Common myeloid progenitor, CD34-positive (primary cell): ENCODE data around the gene ELK4.

ENCODE experiments used
- CTCF ChIA-PET: fragments of 350-600 bp; sonication (Branson Sonifier 250); formaldehyde crosslinking; loops from one replicate; lab custom pipeline; 2021; ENCODE audit warnings: antibody characterized with exemption; lab: Charles Lee
- POLR2A ChIA-PET: fragments of 350-600 bp; sonication (Branson Sonifier 250); formaldehyde crosslinking; loops from one replicate; lab custom pipeline; 2021; ENCODE audit warnings: antibody characterized with exemption; lab: Charles Lee
- DNase-seq, 3 donors: peaks; one replicate each; pipeline versions ENCODE4 v3.0.0 to v3.0.0-alpha.2; 2013
- H3K27ac ChIP-seq, 2 experiments: 1 replicate in 1 of 2; 2 replicates in 1 of 2; pipeline ENCODE4 v1.7.0; 2013; ENCODE audit warnings: inconsistent platforms in 2 of 2, low read length in 2 of 2, mild to moderate bottlenecking in 2 of 2, low read depth in 1 of 2, moderate library complexity in 1 of 2; ENCODE audit not compliant: severe bottlenecking in 2 of 2, insufficient read depth in 1 of 2, poor library complexity in 1 of 2
- H3K27me3 ChIP-seq, 5 experiments: replicated peaks in 2 of 5; 1 replicate in 3 of 5; 2 replicates in 2 of 5; pipeline versions ENCODE4 v1.6.1 to v1.7.0; 2013; ENCODE audit warnings: low read length in 4 of 5, mild to moderate bottlenecking in 2 of 5, moderate library complexity in 2 of 5, inconsistent platforms in 1 of 5; ENCODE audit not compliant: insufficient read depth in 5 of 5, control insufficient read depth in 4 of 5
- H3K36me3 ChIP-seq, 4 experiments: 1 replicate in 2 of 4; 2 replicates in 2 of 4; pipeline versions ENCODE4 v1.6.1 to v1.7.0; 2013; ENCODE audit warnings: low read length in 3 of 4, control low read depth in 1 of 4, mild to moderate bottlenecking in 1 of 4; ENCODE audit not compliant: control insufficient read depth in 4 of 4, insufficient read depth in 4 of 4
- H3K4me1 ChIP-seq, 4 experiments: 1 replicate in 3 of 4; 2 replicates in 1 of 4; pipeline versions ENCODE4 v1.6.1 to v1.7.1; 2013; ENCODE audit warnings: low read length in 3 of 4, mild to moderate bottlenecking in 3 of 4, control low read depth in 1 of 4, inconsistent platforms in 1 of 4, moderate library complexity in 1 of 4; ENCODE audit not compliant: control insufficient read depth in 4 of 4, insufficient read depth in 4 of 4; ENCODE audit errors: control extremely low read depth in 1 of 4
- H3K4me3 ChIP-seq, 7 experiments: 1 replicate in 4 of 7; 2 replicates in 3 of 7; pipeline versions ENCODE4 v1.5.1 to v1.7.0; 2013; ENCODE audit warnings: mild to moderate bottlenecking in 7 of 7, low read length in 6 of 7, moderate library complexity in 6 of 7, inconsistent platforms in 2 of 7, low read depth in 2 of 7, control low read depth in 1 of 7; ENCODE audit not compliant: insufficient read depth in 4 of 7, control insufficient read depth in 1 of 7; ENCODE audit errors: extremely low read depth in 1 of 7
- H3K9me3 ChIP-seq, 5 experiments: 1 replicate in 4 of 5; 2 replicates in 1 of 5; pipeline versions ENCODE4 v1.6.1 to v1.7.1; 2013; ENCODE audit warnings: low read length in 4 of 5, mild to moderate bottlenecking in 2 of 5, inconsistent platforms in 1 of 5, low read depth in 1 of 5, moderate library complexity in 1 of 5; ENCODE audit not compliant: control insufficient read depth in 4 of 5, insufficient read depth in 2 of 5; ENCODE audit errors: control extremely low read depth in 1 of 5
- WGBS: methylation state at CpG from one replicate; pipeline ENCODE4 v1.1.5; 2013; ENCODE audit not compliant: insufficient coverage; 5-methylcytosine and 5-hydroxymethylcytosine counted together

Gene ELK4

GRCh38 chr1:205577874-205578658 lies 53.7 kb downstream of the ELK4 start:
- H3K27me3 ChIP-seq: peaks cover 0 to 8% (median 0%) of the 10 kb centered on the region in 5 experiments
- H3K4me1 ChIP-seq: peaks cover 0 to 17% (median 14%) of the 10 kb centered on the region in 4 experiments
- WGBS: 93% methylated on average over 11 of the region's 13 CpGs
- no peak overlapping the region for H3K27ac ChIP-seq
- POLR2A ChIA-PET: no interaction called here
- H3K9me3 ChIP-seq: no peaks in the 10 kb centered on the region
- DNase-seq: no peak
- CTCF ChIA-PET: interaction anchor here (2.0 to 2.2 kb wide), 3 partner anchors 10 to 93 kb away, joined by 4 to 10 read pairs (median 9); no protein-coding TSS in a partner anchor
- no peaks in the 10 kb centered on the region for H3K36me3 ChIP-seq
- H3K4me3 ChIP-seq: no peak overlapping the region

DNA sequence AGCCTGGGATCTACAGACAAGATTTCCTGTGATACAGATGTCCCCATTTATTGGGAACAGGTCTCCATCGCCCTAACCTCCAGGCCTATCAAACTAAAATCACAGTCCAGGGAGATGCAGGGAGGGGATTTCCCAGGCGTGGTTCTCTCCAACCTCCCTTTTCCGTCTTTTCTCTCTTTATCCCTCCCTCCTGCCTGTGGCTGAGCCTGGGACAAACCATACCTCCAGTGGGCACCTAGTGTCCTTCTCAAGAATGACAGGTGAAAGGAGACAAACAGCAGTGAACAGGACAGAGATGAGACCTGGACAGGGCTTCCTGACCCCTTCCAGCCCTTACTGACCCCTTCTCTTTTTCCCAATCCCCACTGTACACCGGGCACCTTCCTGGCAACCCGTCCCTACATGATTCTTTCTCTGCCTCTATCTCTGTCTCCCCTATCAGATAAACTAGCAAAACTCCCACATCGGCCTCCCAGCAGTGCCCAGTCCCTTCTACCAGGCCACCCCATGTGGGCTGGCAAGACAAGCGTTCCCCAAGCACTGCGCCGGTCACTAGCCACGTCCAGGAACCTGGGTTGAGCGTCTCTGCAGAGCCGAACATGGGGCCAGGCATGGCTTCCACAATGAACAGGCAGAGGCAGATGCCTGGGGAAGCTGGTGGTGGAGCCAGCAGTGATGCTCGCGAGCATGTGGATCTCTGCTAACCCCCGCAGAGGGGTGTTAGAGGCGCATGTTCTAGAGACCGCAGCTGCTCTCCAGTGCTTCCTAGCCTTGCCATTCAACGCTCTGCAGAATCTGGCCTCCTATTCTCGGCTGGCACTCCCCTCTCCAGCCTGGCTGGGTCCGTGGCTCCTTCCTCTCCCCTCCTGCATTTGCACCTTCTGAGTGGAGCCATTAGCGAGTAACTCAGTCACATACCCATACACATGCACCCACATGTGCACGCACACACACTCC lies 54.7 kb downstream of the ELK4 start:
- H3K27ac ChIP-seq: no peak overlapping the region
- ChIA-PET CTCF (no interaction called here), POLR2A (no interaction called here)
- H3K27me3 ChIP-seq: peaks cover 0 to 13% (median 4%) of the 10 kb centered on the region in 5 experiments
- H3K9me3 ChIP-seq: no peaks in the 10 kb centered on the region
- no peak for DNase-seq
- peaks cover 0 to 7% (median 4%) of the 10 kb centered on the region in 4 experiments for H3K4me1 ChIP-seq
- no peak overlapping the region for H3K4me3 ChIP-seq
- 87% methylated on average over 20 of the region's 22 CpGs for WGBS
- no peaks in the 10 kb centered on the region for H3K36me3 ChIP-seq

GRCh38 chr1:205576011-205576410 lies 55.8 kb downstream of the ELK4 start:
- 83% methylated on average over 3 of the region's 3 CpGs for WGBS
- peaks cover 0 to 24% (median 12%) of the 10 kb centered on the region in 5 experiments for H3K27me3 ChIP-seq
- POLR2A ChIA-PET: no interaction called here
- H3K27ac ChIP-seq: no peak overlapping the region
- no peaks in the 10 kb centered on the region for H3K4me1 ChIP-seq
- no peak overlapping the region for H3K4me3 ChIP-seq
- CTCF ChIA-PET: interaction anchor here (0.8 kb wide), 1 partner anchor 19 kb away, joined by 3 read pairs; no protein-coding TSS in a partner anchor
- H3K36me3 ChIP-seq: no peaks in the 10 kb centered on the region
- H3K9me3 ChIP-seq: no peaks in the 10 kb centered on the region
- no peak for DNase-seq

DNA sequence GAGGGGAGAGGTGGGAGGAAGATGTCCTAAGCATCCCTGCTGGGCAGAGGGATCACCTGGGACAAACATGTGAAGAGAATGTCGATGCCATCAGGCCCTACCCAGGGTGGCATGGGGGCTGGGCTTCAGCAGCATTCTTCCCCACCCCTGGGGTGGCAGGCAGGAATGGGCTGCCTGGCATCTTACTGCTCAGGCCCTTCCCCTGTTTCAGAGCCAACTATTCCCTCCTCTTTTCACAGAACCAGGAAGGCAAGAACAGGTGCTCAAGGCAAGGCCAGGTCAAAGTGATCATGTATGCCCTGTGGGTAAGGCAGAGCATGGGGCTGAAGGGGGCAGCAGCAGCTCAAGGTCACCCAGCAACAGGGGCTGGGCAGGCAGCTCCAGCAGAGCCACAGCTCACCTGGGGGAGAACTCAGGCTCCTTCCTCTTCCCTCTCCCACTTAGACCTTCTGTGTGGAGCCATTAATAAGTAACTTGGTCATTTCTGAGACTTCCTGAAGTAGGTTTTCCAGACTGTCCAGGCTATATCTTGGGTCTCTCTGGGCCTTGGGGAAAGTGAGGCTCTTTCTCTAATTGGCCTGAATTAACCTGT lies 56.4 kb downstream of the ELK4 start:
- DNase-seq: no peak
- peaks cover 0 to 24% (median 16%) of the 10 kb centered on the region in 5 experiments for H3K27me3 ChIP-seq

DNA sequence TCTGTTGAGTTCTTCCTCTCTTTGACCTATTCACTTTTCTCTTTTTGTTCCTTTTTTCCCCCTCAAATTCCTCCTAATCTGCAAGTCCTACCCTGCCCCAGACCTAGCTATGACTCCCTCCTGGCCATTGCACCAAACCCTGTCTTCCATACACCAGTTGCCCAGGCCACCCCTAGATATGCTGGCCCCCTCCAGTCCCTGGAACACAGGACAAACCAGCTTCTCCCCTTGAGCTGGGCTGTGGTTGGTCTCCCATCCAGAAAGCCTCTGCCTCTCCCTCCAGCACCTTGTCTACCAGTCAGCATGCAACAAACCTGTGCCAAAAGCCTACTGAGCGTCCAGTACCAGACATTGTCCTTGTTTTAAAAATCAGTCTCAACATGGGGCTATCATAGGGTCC lies 59.4 kb downstream of the ELK4 start:
- POLR2A ChIA-PET: no interaction called here
- Histone ChIP-seq H3K4me3 (no peak overlapping the region), H3K9me3 (no peaks in the 10 kb centered on the region), H3K27me3 (peaks cover 0 to 46% (median 38%) of the 10 kb centered on the region in 5 experiments), H3K27ac (no peak overlapping the region), H3K4me1 (peaks cover 0 to 9% (median 4%) of the 10 kb centered on the region in 4 experiments), H3K36me3 (no peaks in the 10 kb centered on the region)
- CTCF ChIA-PET: interaction anchor here (1.0 to 4.1 kb wide), 6 partner anchors 11 to 219 kb away, joined by 3 to 19 read pairs (median 5); no protein-coding TSS in a partner anchor
- no peak for DNase-seq
- WGBS: 100% methylated on average over 1 of the region's 1 CpG

More for the DNA sequence above, 56.4 kb downstream of the ELK4 start:
- no CpG with 5 or more reads among the region's 1 CpG for WGBS
- Histone ChIP-seq H3K9me3 (no peaks in the 10 kb centered on the region), H3K27ac (no peak overlapping the region), H3K36me3 (no peaks in the 10 kb centered on the region), H3K4me3 (no peak overlapping the region), H3K4me1 (no peaks in the 10 kb centered on the region)
- POLR2A ChIA-PET: no interaction called here
- CTCF ChIA-PET: interaction anchor here (0.8 to 1.0 kb wide), 2 partner anchors 13 to 19 kb away, joined by 3 read pairs; no protein-coding TSS in a partner anchor

DNA sequence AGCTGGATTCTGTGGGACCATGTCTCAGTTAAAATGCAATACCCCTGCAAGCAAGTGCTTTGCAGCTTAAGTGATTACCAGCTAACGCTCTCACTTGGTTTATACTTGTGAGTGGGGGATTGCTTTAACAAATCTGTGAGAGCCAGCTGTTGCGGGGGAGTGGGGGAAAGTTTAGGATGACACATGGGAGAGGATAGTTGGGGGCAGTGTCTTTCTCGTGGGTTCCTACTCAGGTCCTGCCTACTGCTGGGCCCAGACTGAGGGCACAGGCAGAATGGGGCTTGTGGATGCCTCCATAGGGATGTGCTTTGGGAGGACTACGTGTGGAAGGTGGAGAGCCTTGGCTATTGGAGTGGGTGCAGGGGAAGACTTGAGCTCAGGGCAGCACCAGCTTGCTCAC lies 60.1 kb downstream of the ELK4 start:
- WGBS: 92% methylated on average over 4 of the region's 4 CpGs
- DNase-seq: no peak
- H3K4me3 ChIP-seq: no peak overlapping the region
- ChIA-PET POLR2A (no interaction called here), CTCF (interaction anchor here (0.9 to 4.1 kb wide), 5 partner anchors 10 to 41 kb away, joined by 3 to 19 read pairs (median 6); no protein-coding TSS in a partner anchor)
- H3K27me3 ChIP-seq: peaks cover 0 to 52% (median 44%) of the 10 kb centered on the region in 5 experiments
- H3K4me1 ChIP-seq: peaks cover 0 to 9% (median 4%) of the 10 kb centered on the region in 4 experiments
- H3K9me3 ChIP-seq: no peaks in the 10 kb centered on the region
- no peak overlapping the region for H3K27ac ChIP-seq
- no peaks in the 10 kb centered on the region for H3K36me3 ChIP-seq
